ENCODE results near the gene MYLIP. TPM values are rescaled to one million over a fixed set of nuclear protein-coding genes. Genes with fewer than 3 reads are reported as not detected.
A peak's percentile ranks its signal among the peaks of the same experiment; 100 is the strongest.

Gene MYLIP
- total RNA-seq, 1 experiment from 2014 or later, result 72.2 TPM

GRCh38 chr6:16104624-16105433 lies 24.1 kb upstream of the MYLIP start:
- no peak for DNase-seq (ENCODE audit: low read depth, low spot score)
- in situ Hi-C loops (cut with HindIII; ENCODE audit: low pct_unique_long_range_greater_than_20kb, low sequenced_read_pairs), result no loop called here

- in situ Hi-C loops (cut with HindIII; ENCODE audit: low pct_unique_long_range_greater_than_20kb, low sequenced_read_pairs), result no loop called here
- no peak for DNase-seq (ENCODE audit: low read depth, low spot score)
These were observed 23.0 kb upstream of the MYLIP start for GRCh38 chr6:16105854-16106253.

- in situ Hi-C loops (cut with HindIII; ENCODE audit: low pct_unique_long_range_greater_than_20kb, low sequenced_read_pairs), result no loop called here
- no peak for DNase-seq (ENCODE audit: low read depth, low spot score)
These were observed 21.7 kb upstream of the MYLIP start for GRCh38 chr6:16106991-16107787.

- in situ Hi-C loops (cut with HindIII; ENCODE audit: low pct_unique_long_range_greater_than_20kb, low sequenced_read_pairs), result no loop called here
- no peak for DNase-seq (ENCODE audit: low read depth, low spot score)
These were observed 20.5 kb upstream of the MYLIP start for GRCh38 chr6:16108419-16108818.

GRCh38 chr6:16108921-16109658 lies 19.8 kb upstream of the MYLIP start:
- DNase-seq (ENCODE audit: low read depth, low spot score), result no peak
- in situ Hi-C loops (cut with HindIII; ENCODE audit: low pct_unique_long_range_greater_than_20kb, low sequenced_read_pairs), result no loop called here

GRCh38 chr6:16109659-16110305 lies 19.1 kb upstream of the MYLIP start:
- DNase-seq (ENCODE audit: low read depth, low spot score), result no peak
- in situ Hi-C loops (cut with HindIII; ENCODE audit: low pct_unique_long_range_greater_than_20kb, low sequenced_read_pairs), result no loop called here

GRCh38 chr6:16118825-16119224 lies 10.1 kb upstream of the MYLIP start:
- no peak for DNase-seq (ENCODE audit: low read depth, low spot score)

GRCh38 chr6:16121339-16121738 lies 7.5 kb upstream of the MYLIP start:
- in situ Hi-C loops (cut with HindIII; ENCODE audit: low pct_unique_long_range_greater_than_20kb, low sequenced_read_pairs), result no loop called here
- no peak for DNase-seq (ENCODE audit: low read depth, low spot score)

More at GRCh38 chr6:16118825-16119224, 10.1 kb upstream of the MYLIP start:
- in situ Hi-C loops (cut with HindIII; ENCODE audit: low pct_unique_long_range_greater_than_20kb, low sequenced_read_pairs), result no loop called here

GRCh38 chr6:16122197-16122596 lies 6.7 kb upstream of the MYLIP start:
- no peak for DNase-seq (ENCODE audit: low read depth, low spot score)
- in situ Hi-C loops (cut with HindIII; ENCODE audit: low pct_unique_long_range_greater_than_20kb, low sequenced_read_pairs), result no loop called here

GRCh38 chr6:16124198-16125180 lies 4.4 kb upstream of the MYLIP start:
- in situ Hi-C loops (cut with HindIII; ENCODE audit: low pct_unique_long_range_greater_than_20kb, low sequenced_read_pairs), result no loop called here
- no peak for DNase-seq (ENCODE audit: low read depth, low spot score)

GRCh38 chr6:16126056-16126455 lies 2.8 kb upstream of the MYLIP start:
- DNase-seq (ENCODE audit: low read depth, low spot score), result no peak
- in situ Hi-C loops (cut with HindIII; ENCODE audit: low pct_unique_long_range_greater_than_20kb, low sequenced_read_pairs), result no loop called here

- in situ Hi-C loops (cut with HindIII; ENCODE audit: low pct_unique_long_range_greater_than_20kb, low sequenced_read_pairs), result no loop called here
- DNase-seq (ENCODE audit: low read depth, low spot score), result no peak
These were observed 2.0 kb upstream of the MYLIP start for GRCh38 chr6:16126861-16127260.

- in situ Hi-C loops (cut with HindIII; ENCODE audit: low pct_unique_long_range_greater_than_20kb, low sequenced_read_pairs), result no loop called here
These were observed 1.4 kb upstream of the MYLIP start for GRCh38 chr6:16127471-16127870.

GRCh38 chr6:16129623-16130401 lies 926 bp downstream of the MYLIP start:
- in situ Hi-C loops (cut with HindIII; ENCODE audit: low pct_unique_long_range_greater_than_20kb, low sequenced_read_pairs), result no loop called here
- DNase-seq (ENCODE audit: low read depth, low spot score), result peak; percentile 53

More at GRCh38 chr6:16127471-16127870, 1.4 kb upstream of the MYLIP start:
- no peak for DNase-seq (ENCODE audit: low read depth, low spot score)

- no peak for DNase-seq (ENCODE audit: low read depth, low spot score)
- in situ Hi-C loops (cut with HindIII; ENCODE audit: low pct_unique_long_range_greater_than_20kb, low sequenced_read_pairs), result no loop called here
These were observed 1.6 kb downstream of the MYLIP start for GRCh38 chr6:16130437-16130891.

- DNase-seq (ENCODE audit: low read depth, low spot score), result peak; percentile 94
- in situ Hi-C loops (cut with HindIII; ENCODE audit: low pct_unique_long_range_greater_than_20kb, low sequenced_read_pairs), result no loop called here
These were observed 2.1 kb downstream of the MYLIP start for GRCh38 chr6:16130932-16131387.

Measured in SK-MEL-5 (cell line).